Suprapubic skin (tissue), 4 donors: ENCODE data around the gene TMEM150B. TPM values are rescaled to one million over a fixed set of nuclear protein-coding genes. Genes with fewer than 3 reads are reported as not detected.

ENCODE experiments used
- DNase-seq, 2 donors: peaks; one replicate each; pipeline ENCODE4 v3.0.0-alpha.2; 2019; ENCODE audit warnings: low spot score in 2 of 2
- H3K27ac ChIP-seq: fragments of 200-600 bp; sonication (generic); one replicate; pipeline ENCODE4 v1.5.1; 2019
- H3K27me3 ChIP-seq: fragments of 200-600 bp; sonication (generic); one replicate; pipeline ENCODE4 v1.5.1; 2019
- H3K36me3 ChIP-seq: fragments of 200-600 bp; sonication (generic); one replicate; pipeline ENCODE4 v1.5.1; 2019
- H3K4me1 ChIP-seq: fragments of 200-600 bp; sonication (generic); one replicate; pipeline ENCODE4 v1.5.1; 2019
- H3K4me3 ChIP-seq: fragments of 200-600 bp; sonication (generic); one replicate; pipeline ENCODE4 v1.5.1; 2019; ENCODE audit warnings: mild to moderate bottlenecking
- H3K9me3 ChIP-seq: fragments of 200-600 bp; sonication (generic); one replicate; pipeline ENCODE4 v1.5.1; 2019
- EP300 ChIP-seq: sonication (generic); formaldehyde crosslinking; IDR thresholded peaks from one replicate; pipeline ENCODE4 v1.6.1; 2017; ENCODE audit warnings: antibody characterized with exemption
- POLR2A ChIP-seq, 2 donors: fragments of 450-650 bp; IDR thresholded peaks; one replicate each; pipeline ENCODE4 v1.6.1; 2017; ENCODE audit warnings: antibody characterized with exemption in 2 of 2, mild to moderate bottlenecking in 2 of 2, moderate library complexity in 2 of 2
- POLR2AphosphoS5 ChIP-seq, 3 donors: sonication (generic); formaldehyde crosslinking; IDR thresholded peaks; one replicate each; pipeline ENCODE4 v1.6.1; 2017; ENCODE audit warnings: antibody characterized with exemption in 3 of 3
- WGBS: methylation state at CpG from one replicate; pipeline ENCODE4 v1.1.5; 2018; 5-methylcytosine and 5-hydroxymethylcytosine counted together
- total RNA-seq, 4 donors: library from RNA; depleted of rRNA; stranded (reverse); fragments of >200 nt; gene quantifications; one replicate each; pipeline ENCODE4 v1.1.0, GENCODE V29; 2016
- TF ChIP-seq, protein P1 (sequence below), 2 donors: fragments of 200-600 bp in 1 of 2; fragments of 450-650 bp in 1 of 2; sonication (generic) in 1 of 2; IDR thresholded peaks; one replicate each; pipeline ENCODE4 v1.5.1; 2016 to 2019; ENCODE audit warnings: antibody characterized with exemption in 2 of 2, mild to moderate bottlenecking in 1 of 2, moderate library complexity in 1 of 2

Gene TMEM150B
- total RNA-seq, 4 donors from 2014 or later = not detected

DNA sequence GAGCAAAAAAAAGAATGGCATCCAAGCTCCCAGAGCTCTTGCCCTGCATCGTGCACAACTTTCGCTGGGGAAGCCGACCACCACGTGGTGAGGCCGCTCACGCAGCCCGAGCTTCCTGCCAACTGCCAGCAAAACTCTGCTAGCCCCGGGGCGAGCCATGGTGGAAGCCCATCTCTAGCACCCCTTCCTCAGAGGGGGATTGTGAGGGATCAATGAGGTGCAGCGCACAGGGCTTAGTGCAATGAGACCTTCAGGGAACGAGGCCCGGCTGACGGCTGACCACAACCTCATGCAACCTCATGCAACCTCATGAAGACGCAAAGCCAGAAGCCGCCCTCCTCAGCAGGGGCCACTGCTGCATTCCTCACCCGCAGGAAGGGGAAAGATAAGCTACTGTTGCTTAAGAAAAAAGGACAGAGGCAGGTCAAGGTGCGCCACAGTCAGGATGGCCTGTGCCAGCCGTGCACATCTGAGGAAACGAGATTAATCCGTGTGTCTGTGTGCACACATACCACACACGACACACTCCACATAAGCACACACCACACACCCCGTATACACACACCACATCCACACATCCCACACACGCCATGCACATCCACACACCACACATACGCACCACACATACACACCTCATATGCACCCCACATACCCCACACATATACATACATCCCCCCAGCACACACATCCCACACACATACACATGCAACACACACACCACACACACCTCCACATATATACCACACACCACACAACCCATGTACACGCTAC lies 54.8 kb downstream of the TMEM150B start:
- no peaks in the 10 kb centered on the region for H3K27me3 ChIP-seq
- WGBS = 91% methylated on average over 25 of the region's 25 CpGs
- DNase-seq = no peak
- TF ChIP-seq EP300 (no peak), POLR2A (IDR thresholded peaks at IDR 0.05) (no peak), POLR2AphosphoS5 (IDR thresholded peaks at IDR 0.05) (no peak)
- no peaks in the 10 kb centered on the region for H3K9me3 ChIP-seq
- no peaks in the 10 kb centered on the region for H3K4me1 ChIP-seq
- no peak overlapping the region for H3K27ac ChIP-seq
- peaks cover 39% of the 10 kb centered on the region for H3K36me3 ChIP-seq
- no peak overlapping the region for H3K4me3 ChIP-seq

DNA sequence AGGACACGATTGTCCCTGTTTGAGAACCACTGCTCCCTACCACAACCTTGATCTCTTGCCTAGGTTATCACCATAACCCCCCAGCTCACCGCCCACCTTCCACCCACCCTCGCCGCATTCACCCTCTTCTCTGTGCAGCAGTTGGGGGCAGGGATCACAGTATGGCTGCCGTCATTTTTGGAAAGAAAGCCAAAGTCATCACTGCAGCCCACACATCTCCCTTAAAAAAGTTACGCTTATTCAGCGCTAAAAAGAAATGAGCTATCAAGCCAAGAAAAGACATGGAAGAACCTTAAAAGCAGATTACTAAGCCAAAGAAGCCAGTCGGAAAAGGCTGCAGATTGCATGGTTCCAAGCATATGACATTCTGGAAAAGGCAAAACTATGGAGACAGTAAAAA lies 55.8 kb downstream of the TMEM150B start:
- H3K27ac ChIP-seq = no peak overlapping the region

GRCh38 chr19:55266840-55267239 lies 58.3 kb downstream of the TMEM150B start:
- no peak for TF ChIP-seq POLR2A (IDR thresholded peaks at IDR 0.05)
- TF ChIP-seq, protein P1, sequence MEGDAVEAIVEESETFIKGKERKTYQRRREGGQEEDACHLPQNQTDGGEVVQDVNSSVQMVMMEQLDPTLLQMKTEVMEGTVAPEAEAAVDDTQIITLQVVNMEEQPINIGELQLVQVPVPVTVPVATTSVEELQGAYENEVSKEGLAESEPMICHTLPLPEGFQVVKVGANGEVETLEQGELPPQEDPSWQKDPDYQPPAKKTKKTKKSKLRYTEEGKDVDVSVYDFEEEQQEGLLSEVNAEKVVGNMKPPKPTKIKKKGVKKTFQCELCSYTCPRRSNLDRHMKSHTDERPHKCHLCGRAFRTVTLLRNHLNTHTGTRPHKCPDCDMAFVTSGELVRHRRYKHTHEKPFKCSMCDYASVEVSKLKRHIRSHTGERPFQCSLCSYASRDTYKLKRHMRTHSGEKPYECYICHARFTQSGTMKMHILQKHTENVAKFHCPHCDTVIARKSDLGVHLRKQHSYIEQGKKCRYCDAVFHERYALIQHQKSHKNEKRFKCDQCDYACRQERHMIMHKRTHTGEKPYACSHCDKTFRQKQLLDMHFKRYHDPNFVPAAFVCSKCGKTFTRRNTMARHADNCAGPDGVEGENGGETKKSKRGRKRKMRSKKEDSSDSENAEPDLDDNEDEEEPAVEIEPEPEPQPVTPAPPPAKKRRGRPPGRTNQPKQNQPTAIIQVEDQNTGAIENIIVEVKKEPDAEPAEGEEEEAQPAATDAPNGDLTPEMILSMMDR (IDR thresholded peaks at IDR 0.05) = no peak
- TF ChIP-seq POLR2AphosphoS5 (IDR thresholded peaks at IDR 0.05) = no peak
- TF ChIP-seq EP300 = no peak
- no peak for DNase-seq
- Histone ChIP-seq H3K4me3 (no peak overlapping the region), H3K27me3 (no peaks in the 10 kb centered on the region), H3K36me3 (peaks cover 17% of the 10 kb centered on the region), H3K9me3 (no peaks in the 10 kb centered on the region), H3K4me1 (no peaks in the 10 kb centered on the region), H3K27ac (no peak overlapping the region)
- 96% methylated on average over 4 of the region's 4 CpGs for WGBS

More for the DNA sequence above, 55.8 kb downstream of the TMEM150B start:
- no peak for DNase-seq
- Histone ChIP-seq H3K9me3 (no peaks in the 10 kb centered on the region), H3K4me1 (no peaks in the 10 kb centered on the region), H3K36me3 (peaks cover 38% of the 10 kb centered on the region), H3K4me3 (no peak overlapping the region), H3K27me3 (no peaks in the 10 kb centered on the region)
- TF ChIP-seq, protein P1 (IDR thresholded peaks at IDR 0.05) = no peak
- TF ChIP-seq POLR2AphosphoS5 (IDR thresholded peaks at IDR 0.05) (no peak), EP300 (no peak), POLR2A (IDR thresholded peaks at IDR 0.05) (no peak)
- 93% methylated on average over 8 of the region's 8 CpGs for WGBS

DNA sequence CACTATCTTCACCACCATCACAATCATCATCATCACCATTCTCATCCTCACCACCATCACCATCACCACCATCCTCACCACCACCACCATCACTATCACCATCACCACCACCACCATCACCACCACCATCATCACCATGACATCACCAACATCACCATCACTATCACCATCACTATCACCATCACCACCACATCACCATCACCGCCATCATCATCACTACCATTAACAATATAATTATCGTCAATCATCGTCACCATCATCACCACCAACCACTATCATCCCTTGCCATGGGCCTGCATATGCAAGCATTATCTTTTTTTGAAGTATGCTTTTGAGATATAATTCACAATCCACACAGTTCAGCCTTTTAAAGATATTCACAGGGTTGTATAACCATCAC lies 58.7 kb downstream of the TMEM150B start:
- H3K27ac ChIP-seq = no peak overlapping the region
- H3K4me1 ChIP-seq = no peaks in the 10 kb centered on the region
- no peaks in the 10 kb centered on the region for H3K27me3 ChIP-seq
- TF ChIP-seq EP300 = no peak
- DNase-seq = no peak
- H3K36me3 ChIP-seq = peaks cover 13% of the 10 kb centered on the region
- H3K4me3 ChIP-seq = no peak overlapping the region
- no peaks in the 10 kb centered on the region for H3K9me3 ChIP-seq
- 98% methylated on average over 3 of the region's 3 CpGs for WGBS

- Histone ChIP-seq H3K27ac (no peak overlapping the region), H3K4me3 (no peak overlapping the region), H3K9me3 (no peaks in the 10 kb centered on the region), H3K4me1 (no peaks in the 10 kb centered on the region), H3K36me3 (peaks cover 10% of the 10 kb centered on the region), H3K27me3 (no peaks in the 10 kb centered on the region)
- 94% methylated on average over 10 of the region's 12 CpGs for WGBS
- DNase-seq = peak in 1 of 2 donors; percentile 74
- TF ChIP-seq, protein P1 (IDR thresholded peaks at IDR 0.05) = no peak
These were observed 59.3 kb downstream of the TMEM150B start for GRCh38 chr19:55265723-55266386.

DNA sequence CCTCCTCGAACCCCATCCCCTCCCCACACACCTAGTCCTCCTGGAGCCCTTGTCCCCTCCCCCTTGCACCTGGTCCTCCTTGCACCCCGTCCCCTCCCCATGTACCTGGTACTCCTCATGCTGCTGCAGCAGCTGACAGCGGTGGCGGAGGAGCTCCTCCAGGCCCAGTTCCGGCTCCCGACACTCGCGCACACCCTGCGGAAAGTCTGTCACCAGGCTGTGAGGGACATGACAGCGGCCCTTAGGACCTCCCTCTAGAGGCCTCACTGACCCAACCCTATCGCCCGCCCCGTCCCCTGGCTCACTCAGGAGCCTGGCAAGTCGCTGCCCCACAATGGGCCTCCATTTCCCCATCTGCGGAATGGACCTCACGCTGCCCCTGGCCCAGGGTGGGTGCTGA lies 60.0 kb downstream of the TMEM150B start:
- 95% methylated on average over 14 of the region's 16 CpGs for WGBS
- H3K4me3 ChIP-seq = no peak overlapping the region
- peaks cover 5% of the 10 kb centered on the region for H3K36me3 ChIP-seq
- TF ChIP-seq POLR2A (IDR thresholded peaks at IDR 0.05) = no peak
- TF ChIP-seq EP300 = no peak
- TF ChIP-seq, protein P1 (IDR thresholded peaks at IDR 0.05) = no peak
- TF ChIP-seq POLR2AphosphoS5 (IDR thresholded peaks at IDR 0.05) = no peak
- no peaks in the 10 kb centered on the region for H3K27me3 ChIP-seq
- H3K9me3 ChIP-seq = no peaks in the 10 kb centered on the region
- peaks cover 3% of the 10 kb centered on the region for H3K4me1 ChIP-seq
- no peak for DNase-seq
- no peak overlapping the region for H3K27ac ChIP-seq
